ENCODE measurements around the gene NEK1. TPM values are rescaled to one million over a fixed set of nuclear protein-coding genes. Genes with fewer than 3 reads are reported as not detected.

The NEK1 gene
- total RNA-seq, 1 donor from 2014 or later: 11.0 TPM

- no peak overlapping the region for H3K4me3 ChIP-seq
- intact Hi-C loops (cut with DNase I): no loop called here
- H3K4me1 ChIP-seq: peaks cover 0 to 4% of the 10 kb centered on the region in 2 donors
- no peak for TF ChIP-seq CTCF (IDR thresholded peaks at IDR 0.05)
- no peaks in the 10 kb centered on the region for H3K9me3 ChIP-seq
- no peaks in the 10 kb centered on the region for H3K36me3 ChIP-seq
- no peak for DNase-seq (ENCODE audit: low spot score in 2 of 2)
- no peak overlapping the region for H3K27ac ChIP-seq
- H3K27me3 ChIP-seq: no peaks in the 10 kb centered on the region
Measured at GRCh38 chr4:169617306-169617705, 4.9 kb upstream of the NEK1 start.

- TF ChIP-seq CTCF (IDR thresholded peaks at IDR 0.05): no peak
- no peak for DNase-seq (ENCODE audit: low spot score in 2 of 2)
- H3K9me3 ChIP-seq: no peaks in the 10 kb centered on the region
- H3K27me3 ChIP-seq: no peaks in the 10 kb centered on the region
- no peaks in the 10 kb centered on the region for H3K36me3 ChIP-seq
- intact Hi-C loops (cut with DNase I): no loop called here
- H3K4me3 ChIP-seq: no peak overlapping the region
- H3K4me1 ChIP-seq: peaks cover 0 to 3% of the 10 kb centered on the region in 2 donors
- no peak overlapping the region for H3K27ac ChIP-seq
Measured at GRCh38 chr4:169616846-169617245, 4.5 kb upstream of the NEK1 start.

GRCh38 chr4:169615467-169616106 is 3.2 kb upstream of the NEK1 start:
- Histone ChIP-seq H3K4me1 (peaks cover 0 to 8% of the 10 kb centered on the region in 2 donors), H3K27me3 (no peaks in the 10 kb centered on the region), H3K4me3 (no peak overlapping the region), H3K36me3 (no peaks in the 10 kb centered on the region), H3K9me3 (no peaks in the 10 kb centered on the region), H3K27ac (no peak overlapping the region)
- TF ChIP-seq CTCF (IDR thresholded peaks at IDR 0.05): no peak
- intact Hi-C loops (cut with DNase I): no loop called here
- no peak for DNase-seq (ENCODE audit: low spot score in 2 of 2)

GRCh38 chr4:169612871-169613859 is 782 bp upstream of the NEK1 start:
- H3K27ac ChIP-seq: peak overlapping the region; percentile 90 to 97
- H3K9me3 ChIP-seq: no peaks in the 10 kb centered on the region
- peak; percentile 30 to 89 for DNase-seq (ENCODE audit: low spot score in 2 of 2)
- H3K36me3 ChIP-seq: no peaks in the 10 kb centered on the region
- no peaks in the 10 kb centered on the region for H3K27me3 ChIP-seq
- intact Hi-C loops (cut with DNase I): loop anchor here (1.0 to 5.0 kb wide), 4 partner anchors 7 to 414 kb away; partner anchors contain the start of genes CLCN3, HPF1 and MFAP3L
- H3K4me3 ChIP-seq: peak overlapping the region; percentile 74 to 88
- TF ChIP-seq CTCF (IDR thresholded peaks at IDR 0.05): peak; percentile 34 to 75 (median 64)
- peaks cover 0 to 9% of the 10 kb centered on the region in 2 donors for H3K4me1 ChIP-seq

GRCh38 chr4:169611157-169611556 is 1.2 kb downstream of the NEK1 start:
- no peak for DNase-seq (ENCODE audit: low spot score in 2 of 2)
- H3K27me3 ChIP-seq: no peaks in the 10 kb centered on the region
- peak overlapping the region; percentile 39 to 90 for H3K27ac ChIP-seq
- peaks cover 0 to 9% of the 10 kb centered on the region in 2 donors for H3K4me1 ChIP-seq
- no peaks in the 10 kb centered on the region for H3K36me3 ChIP-seq
- no peak for TF ChIP-seq CTCF (IDR thresholded peaks at IDR 0.05)
- intact Hi-C loops (cut with DNase I): loop anchor here (5.0 kb wide), 1 partner anchor 416 kb away; the partner anchor contains the start of gene MFAP3L
- H3K9me3 ChIP-seq: no peaks in the 10 kb centered on the region
- peak overlapping the region; percentile 74 to 88 for H3K4me3 ChIP-seq
